ENCODE data around the gene CLK2. TPM values are rescaled to one million over a fixed set of nuclear protein-coding genes. Genes with fewer than 3 reads are reported as not detected.
A peak's percentile ranks its signal among the peaks of the same experiment; 100 is the strongest.

Gene CLK2
- total and polyA plus RNA-seq, 9 of the 15 experiments (the other 6 are each of a cell fraction or from before 2014, with no cell fraction given) = 13.5 to 81.4 (median 39.6) TPM

GRCh38 chr1:155308493-155309422, 35.5 kb upstream of the CLK2 start, which contains the start of gene FDPS (continued):
- peak; percentile 99 for TF ChIP-seq HCFC1 (IDR thresholded peaks at IDR 0.05; ENCODE audit: low read depth, low read length)
- TF ChIP-seq SRSF1 (IDR thresholded peaks at IDR 0.05; ENCODE audit: low read depth, low read length) = no peak
- TF ChIP-seq NR3C1 (CRISPR knock-in tag; IDR thresholded peaks at IDR 0.05) = no peak
- no peak for TF ChIP-seq SNAPC5 (CRISPR knock-in tag; IDR thresholded peaks at IDR 0.05)
- peak; percentile 94 for TF ChIP-seq POLR2H (tag; IDR thresholded peaks at IDR 0.05; ENCODE audit: low read depth)
- no peak for TF ChIP-seq ZNF444 (CRISPR knock-in tag; IDR thresholded peaks at IDR 0.05)
- peak; percentile 57; the same call in 1 of the 2 replicates for TF ChIP-seq HMGXB4 (CRISPR knock-in tag; IDR thresholded peaks at IDR 0.05)
- TF ChIP-seq ZNF324 (CRISPR knock-in tag; IDR thresholded peaks at IDR 0.05) = no peak
- no peak for TF ChIP-seq E2F4 (CRISPR knock-in tag; IDR thresholded peaks at IDR 0.05; ENCODE audit: low read depth)
- TF ChIP-seq GABPA (tag; conservative IDR thresholded peaks at IDR 0.05; ENCODE audit: low read depth) = peak; percentile 87
- peak; percentile 62 for TF ChIP-seq ELF2 (CRISPR knock-in tag; IDR thresholded peaks at IDR 0.05)
- TF ChIP-seq ZNF431 (CRISPR knock-in tag; IDR thresholded peaks at IDR 0.05) = no peak
- TF ChIP-seq ZBTB7A (IDR thresholded peaks at IDR 0.05; ENCODE audit: borderline replicate concordance, control insufficient read depth, low read depth, low read length) = no peak
- TF ChIP-seq FOSL1 (tag; conservative IDR thresholded peaks at IDR 0.05) = peak; percentile 59
- no peak for TF ChIP-seq ZNF274 (IDR thresholded peaks at IDR 0.05; ENCODE audit: borderline replicate concordance, low read depth, low read length)
- 0 out of 6 replicates have a peak, but pooled peaks of 1 of the 3 experiments have one; percentile 1 for TF ChIP-seq CTCF (IDR thresholded peaks at IDR 0.05 in 2 of 3, conservative IDR thresholded peaks at IDR 0.05 in 1 of 3; ENCODE audit: insufficient read depth in 2 of 3, low read depth in 1 of 3, low read length in 3 of 3)
- TF ChIP-seq ZBTB33 (CRISPR knock-in tag; IDR thresholded peaks at IDR 0.05) = peak; percentile 36; the same call in 1 of the 2 replicates
- TF ChIP-seq TSC22D4 (tag; IDR thresholded peaks at IDR 0.05) = no peak
- 0 out of 4 replicates have a peak, but pooled peaks of 1 of the 2 experiments have one; percentile 2 for TF ChIP-seq RCOR1 (IDR thresholded peaks at IDR 0.05; ENCODE audit: borderline replicate concordance in 1 of 2, low read depth in 2 of 2, low read length in 2 of 2)
